Osteoblast (primary cell): ENCODE results near the gene EIF2B2. TPM values are rescaled to one million over a fixed set of nuclear protein-coding genes. Genes with fewer than 3 reads are reported as not detected.

ENCODE experiments used
- DNase-seq: peaks from one replicate; pipeline ENCODE4 v3.0.0; 2011; ENCODE audit warnings: low spot score, mixed read lengths; ENCODE audit not compliant: insufficient read length; ENCODE audit errors: missing footprints
- H2AFZ ChIP-seq: 2 replicates; pipeline ENCODE4 v1.6.0; 2011; ENCODE audit warnings: mild to moderate bottlenecking, low read length
- H3K27ac ChIP-seq: 2 replicates; pipeline ENCODE4 v1.5.1; 2011; ENCODE audit warnings: mild to moderate bottlenecking, low read depth, low read length, moderate library complexity
- H3K27me3 ChIP-seq: 2 replicates; pipeline ENCODE4 v1.6.0; 2012; ENCODE audit warnings: mild to moderate bottlenecking, control low read depth, inconsistent platforms, low read length, moderate library complexity; ENCODE audit not compliant: insufficient read depth
- H3K36me3 ChIP-seq: 2 replicates; pipeline ENCODE4 v1.5.1; 2011; ENCODE audit warnings: mild to moderate bottlenecking, low read length, control low read depth, moderate library complexity; ENCODE audit not compliant: insufficient read depth
- H3K4me1 ChIP-seq: 2 replicates; pipeline ENCODE4 v1.5.1; 2011; ENCODE audit warnings: mild to moderate bottlenecking, low read length, control low read depth, moderate library complexity; ENCODE audit not compliant: insufficient read depth
- H3K4me2 ChIP-seq: 2 replicates; pipeline ENCODE4 v1.6.0; 2011; ENCODE audit warnings: mild to moderate bottlenecking, low read length; ENCODE audit not compliant: insufficient read depth
- H3K4me3 ChIP-seq: fragments of 200-600 bp; sonication (generic); 3 replicates; pipeline ENCODE4 v1.5.1; 2012; ENCODE audit warnings: mild to moderate bottlenecking, low read length, inconsistent platforms; ENCODE audit not compliant: insufficient read depth
- H3K79me2 ChIP-seq: 2 replicates; pipeline ENCODE4 v1.6.0; 2012; ENCODE audit warnings: mild to moderate bottlenecking, low read length, control low read depth, inconsistent platforms; ENCODE audit not compliant: insufficient read depth
- H3K9me3 ChIP-seq: 2 replicates; pipeline ENCODE4 v1.5.1; 2011; ENCODE audit warnings: low read depth, low read length, control low read depth
- H4K20me1 ChIP-seq: 2 replicates; pipeline ENCODE4 v1.6.0; 2012; ENCODE audit warnings: mild to moderate bottlenecking, low read length, control low read depth; ENCODE audit not compliant: insufficient read depth
- CTCF ChIP-seq: IDR thresholded peaks from 2 replicates; pipeline ENCODE4 v1.5.1; 2011; ENCODE audit warnings: mild to moderate bottlenecking, low read depth, low read length, moderate library complexity; ENCODE audit errors: extremely low read depth
- total RNA-seq: library from RNA; depleted of rRNA; stranded (reverse); fragments of >200 nt; gene quantifications from 2 replicates; pipeline ENCODE4 v1.2.3, GENCODE V29; 2012

The EIF2B2 gene
- total RNA-seq, 1 donor, result 39.4 TPM

- Histone ChIP-seq H3K4me1 (peaks cover 51% of the 10 kb centered on the region), H3K27me3 (no peaks in the 10 kb centered on the region), H4K20me1 (no peaks in the 10 kb centered on the region), H3K4me2 (no peak overlapping the region), H3K4me3 (no peak overlapping the region), H3K27ac (no peak overlapping the region), H3K79me2 (no peaks in the 10 kb centered on the region), H3K36me3 (no peaks in the 10 kb centered on the region), H3K9me3 (no peaks in the 10 kb centered on the region), H2AFZ (no peak overlapping the region)
- DNase-seq, result no peak
- TF ChIP-seq CTCF, result no peak
Measured at GRCh38 chr14:74982661-74983060, 20.1 kb upstream of the EIF2B2 start.

GRCh38 chr14:74983343-74983742, 19.4 kb upstream of the EIF2B2 start:
- H3K9me3 ChIP-seq, result no peaks in the 10 kb centered on the region
- H3K27me3 ChIP-seq, result no peaks in the 10 kb centered on the region
- H2AFZ ChIP-seq, result no peak overlapping the region
- no peak overlapping the region for H3K27ac ChIP-seq
- no peaks in the 10 kb centered on the region for H3K79me2 ChIP-seq
- H3K36me3 ChIP-seq, result no peaks in the 10 kb centered on the region
- H4K20me1 ChIP-seq, result no peaks in the 10 kb centered on the region
- no peak overlapping the region for H3K4me3 ChIP-seq
- H3K4me2 ChIP-seq, result no peak overlapping the region
- peaks cover 54% of the 10 kb centered on the region for H3K4me1 ChIP-seq
- TF ChIP-seq CTCF, result no peak
- DNase-seq, result no peak

GRCh38 chr14:74984236-74985027, 18.3 kb upstream of the EIF2B2 start:
- Histone ChIP-seq H3K9me3 (no peaks in the 10 kb centered on the region), H3K4me1 (peaks cover 47% of the 10 kb centered on the region), H3K4me3 (no peak overlapping the region), H2AFZ (peak overlapping the region; percentile 64), H3K4me2 (peak overlapping the region; percentile 6), H3K79me2 (no peaks in the 10 kb centered on the region), H3K27ac (no peak overlapping the region), H3K36me3 (no peaks in the 10 kb centered on the region), H4K20me1 (no peaks in the 10 kb centered on the region), H3K27me3 (no peaks in the 10 kb centered on the region)
- no peak for TF ChIP-seq CTCF
- DNase-seq, result peak; percentile 45

GRCh38 chr14:74985028-74985310, 17.8 kb upstream of the EIF2B2 start:
- H3K4me2 ChIP-seq, result peak overlapping the region; percentile 6
- no peak overlapping the region for H3K27ac ChIP-seq
- H2AFZ ChIP-seq, result peak overlapping the region; percentile 64
- H3K4me1 ChIP-seq, result peaks cover 43% of the 10 kb centered on the region
- no peaks in the 10 kb centered on the region for H3K36me3 ChIP-seq
- TF ChIP-seq CTCF, result no peak
- H4K20me1 ChIP-seq, result no peaks in the 10 kb centered on the region
- no peaks in the 10 kb centered on the region for H3K79me2 ChIP-seq
- no peaks in the 10 kb centered on the region for H3K27me3 ChIP-seq
- H3K4me3 ChIP-seq, result no peak overlapping the region
- H3K9me3 ChIP-seq, result no peaks in the 10 kb centered on the region
- DNase-seq, result no peak
